ENCODE measurements around the gene C2CD3. TPM values are rescaled to one million over a fixed set of nuclear protein-coding genes. Genes with fewer than 3 reads are reported as not detected.

C2CD3 gene
- total and polyA plus RNA-seq, 10 of the 15 experiments (the other 5 are each of a cell fraction or from before 2014, with no cell fraction given), result 2.3 to 24.0 (median 16.3) TPM

- 100% methylated on average over 1 of the region's 1 CpG for WGBS (ENCODE audit: insufficient coverage, insufficient replicate concordance, low lambda C conversion rate, missing lambda C conversion rate)
- Histone ChIP-seq H3K4me3 (no peak overlapping the region), H3K4me2 (ENCODE audit: control insufficient read depth, insufficient read depth) (no peak overlapping the region), H3K27ac (ENCODE audit: control insufficient read depth, insufficient read depth) (no peak overlapping the region), H3K36me3 (ENCODE audit: control insufficient read depth in 2 of 2, insufficient read depth in 2 of 2, low read length in 1 of 2) (peaks cover 0 to 10% of the 10 kb centered on the region in 2 experiments; a peak in 3 of 4 replicates), H3K79me2 (ENCODE audit: control insufficient read depth, insufficient read depth, low read length) (no peaks in the 10 kb centered on the region), H2AFZ (ENCODE audit: control insufficient read depth, low read depth, low read length) (no peak overlapping the region), H4K20me1 (ENCODE audit: control insufficient read depth, insufficient read depth) (no peaks in the 10 kb centered on the region), H3K27me3 (replicated peaks in 1 of 2; ENCODE audit: control insufficient read depth in 2 of 2, insufficient read depth in 2 of 2, low read length in 1 of 2) (no peaks in the 10 kb centered on the region), H3K9ac (ENCODE audit: control insufficient read depth, insufficient read depth, low read length) (no peak overlapping the region), H3K4me1 (ENCODE audit: control insufficient read depth, insufficient read depth, low read length) (no peaks in the 10 kb centered on the region), H3K9me3 (replicated peaks; ENCODE audit: control insufficient read depth, insufficient read depth, low read length) (no peaks in the 10 kb centered on the region)
- SMC1A ChIA-PET (ENCODE audit: uncharacterized antibody, unreplicated experiment), result interaction anchor here (1.4 kb wide), 1 partner anchor 23 kb away, joined by 3 read pairs; no protein-coding TSS in a partner anchor
- ATAC-seq (no peak), DNase-seq (ENCODE audit: low read depth, low spot score) (no peak), FAIRE-seq (no peak)
- in situ Hi-C loops (cut with MboI), result no loop called here
- intact Hi-C loops (cut with micrococcal nuclease; ENCODE audit: unreplicated experiment), result no loop called here
- CTCF ChIA-PET, result no interaction called here
- no TSS peak for BruUV-seq (replicated peaks)
- RAD21 ChIA-PET (ENCODE audit: unreplicated experiment), result no interaction called here
- POLR2A ChIA-PET, result no interaction called here
- TF ChIP-seq ZNF274 (IDR thresholded peaks at IDR 0.05; ENCODE audit: insufficient read depth, insufficient read length), result no peak
- TF ChIP-seq IKZF2 (IDR thresholded peaks at IDR 0.05), result no peak
- TF ChIP-seq SRF (IDR thresholded peaks at IDR 0.05; ENCODE audit: low read depth in 2 of 2, low read length in 2 of 2), result no peak
- no peak for TF ChIP-seq CHD4 (IDR thresholded peaks at IDR 0.05)
- no peak for TF ChIP-seq SMC3 (IDR thresholded peaks at IDR 0.05; ENCODE audit: borderline replicate concordance, low read length)
- TF ChIP-seq DPF2 (IDR thresholded peaks at IDR 0.05), result no peak
- TF ChIP-seq SMAD1 (IDR thresholded peaks at IDR 0.05; ENCODE audit: low read depth, partially characterized antibody), result no peak
- TF ChIP-seq YY1 (IDR thresholded peaks at IDR 0.05; ENCODE audit: low read depth, low read length), result no peak
- no peak for TF ChIP-seq ASH2L (IDR thresholded peaks at IDR 0.05; ENCODE audit: borderline replicate concordance, low read depth)
- TF ChIP-seq GATAD2B (conservative IDR thresholded peaks at IDR 0.05; ENCODE audit: low read depth), result no peak
- no peak for TF ChIP-seq FOXM1 (IDR thresholded peaks at IDR 0.05; ENCODE audit: low read depth, low read length)
- no peak for TF ChIP-seq ATF3 (IDR thresholded peaks at IDR 0.05; ENCODE audit: borderline replicate concordance, extremely low read depth, low read depth, low read length)
- no peak for TF ChIP-seq ZSCAN29 (IDR thresholded peaks at IDR 0.05)
- no peak for TF ChIP-seq POLR2AphosphoS2 (IDR thresholded peaks at IDR 0.05; ENCODE audit: low read depth, low read length)
- TF ChIP-seq ZNF217 (IDR thresholded peaks at IDR 0.05), result no peak
Measured at GRCh38 chr11:74205181-74205580, 34.4 kb upstream of the C2CD3 start.
